ENCODE measurements around the gene GIPR. TPM values are rescaled to one million over a fixed set of nuclear protein-coding genes. Genes with fewer than 3 reads are reported as not detected.

GIPR gene
- total and polyA plus RNA-seq, 2 experiments from 2014 or later: 12.8 to 23.6 TPM

DNA sequence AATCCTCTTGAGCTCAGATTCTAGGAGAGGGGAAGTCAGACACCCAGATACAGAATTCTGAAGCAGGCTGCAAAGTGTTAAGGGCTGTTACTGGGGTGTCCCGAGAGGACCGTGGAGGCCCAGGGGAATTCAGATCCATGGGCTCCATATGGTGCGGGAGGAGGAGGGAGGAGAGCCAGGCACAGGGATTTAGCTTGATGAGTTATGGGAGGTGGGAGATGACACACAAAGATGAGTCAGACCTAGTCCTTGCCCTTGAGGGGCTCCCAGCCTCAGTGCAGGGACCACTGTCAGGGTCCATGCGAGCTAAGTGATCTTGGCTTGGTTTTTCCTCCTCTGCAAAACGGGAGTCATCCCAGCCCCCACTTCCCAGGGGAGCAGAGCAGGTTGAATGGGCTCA, 14.4 kb upstream of the GIPR start:
- H3K27ac ChIP-seq: no peak overlapping the region
- no peak overlapping the region for H3K4me3 ChIP-seq
- no peaks in the 10 kb centered on the region for H3K36me3 ChIP-seq
- no peak for DNase-seq (ENCODE audit: low read depth in 1 of 2, low spot score in 1 of 2)
- no peak for TF ChIP-seq CTCF (IDR thresholded peaks at IDR 0.05; ENCODE audit: low read depth, low read length)
- H3K9me3 ChIP-seq (ENCODE audit: low read depth): no peaks in the 10 kb centered on the region
- H3K4me1 ChIP-seq (ENCODE audit: low read depth): peaks cover 6% of the 10 kb centered on the region
- H3K27me3 ChIP-seq: no peaks in the 10 kb centered on the region

GRCh38 chr19:45655073-45655472, 12.9 kb upstream of the GIPR start:
- no peaks in the 10 kb centered on the region for H3K27me3 ChIP-seq
- H3K9me3 ChIP-seq (ENCODE audit: low read depth): no peaks in the 10 kb centered on the region
- TF ChIP-seq CTCF (IDR thresholded peaks at IDR 0.05; ENCODE audit: low read depth, low read length): no peak
- H3K27ac ChIP-seq: no peak overlapping the region
- H3K36me3 ChIP-seq: no peaks in the 10 kb centered on the region
- no peak overlapping the region for H3K4me3 ChIP-seq
- H3K4me1 ChIP-seq (ENCODE audit: low read depth): peaks cover 6% of the 10 kb centered on the region
- no peak for DNase-seq (ENCODE audit: low read depth in 1 of 2, low spot score in 1 of 2)

- peak in 1 of 2 donors; percentile 42 for DNase-seq (ENCODE audit: low read depth in 1 of 2, low spot score in 1 of 2)
- Histone ChIP-seq H3K27me3 (no peaks in the 10 kb centered on the region), H3K4me3 (no peak overlapping the region), H3K36me3 (no peaks in the 10 kb centered on the region), H3K27ac (peak overlapping the region; percentile 60), H3K9me3 (ENCODE audit: low read depth) (no peaks in the 10 kb centered on the region), H3K4me1 (ENCODE audit: low read depth) (peaks cover 6% of the 10 kb centered on the region)
- no peak for TF ChIP-seq CTCF (IDR thresholded peaks at IDR 0.05; ENCODE audit: low read depth, low read length)
These were observed 10.4 kb upstream of the GIPR start for GRCh38 chr19:45657520-45658167.

GRCh38 chr19:45659096-45659729, 8.8 kb upstream of the GIPR start:
- Histone ChIP-seq H3K9me3 (ENCODE audit: low read depth) (no peaks in the 10 kb centered on the region), H3K4me1 (ENCODE audit: low read depth) (peaks cover 6% of the 10 kb centered on the region), H3K27me3 (no peaks in the 10 kb centered on the region), H3K36me3 (no peaks in the 10 kb centered on the region), H3K4me3 (no peak overlapping the region), H3K27ac (no peak overlapping the region)
- no peak for TF ChIP-seq CTCF (IDR thresholded peaks at IDR 0.05; ENCODE audit: low read depth, low read length)
- DNase-seq (ENCODE audit: low read depth in 1 of 2, low spot score in 1 of 2): no peak

- no peak for TF ChIP-seq CTCF (IDR thresholded peaks at IDR 0.05; ENCODE audit: low read depth, low read length)
- no peaks in the 10 kb centered on the region for H3K9me3 ChIP-seq (ENCODE audit: low read depth)
- H3K27ac ChIP-seq: no peak overlapping the region
- no peaks in the 10 kb centered on the region for H3K36me3 ChIP-seq
- peaks cover 6% of the 10 kb centered on the region for H3K4me1 ChIP-seq (ENCODE audit: low read depth)
- no peak overlapping the region for H3K4me3 ChIP-seq
- no peaks in the 10 kb centered on the region for H3K27me3 ChIP-seq
- DNase-seq (ENCODE audit: low read depth in 1 of 2, low spot score in 1 of 2): no peak
These were observed 7.4 kb upstream of the GIPR start for GRCh38 chr19:45660636-45661035.
